Fibroblast of mammary gland (primary cell): Measurements from ENCODE around the gene DUSP8.

Experiments
- DNase-seq: peaks from one replicate; pipeline ENCODE4 v3.0.0-alpha.2; 2010; ENCODE audit warnings: low read depth
- H3K4me3 ChIP-seq: 2 replicates; pipeline ENCODE4 v1.5.1; 2011; ENCODE audit warnings: low read depth, mild to moderate bottlenecking, low read length, moderate library complexity; ENCODE audit not compliant: control insufficient read depth
- CTCF ChIP-seq: conservative IDR thresholded peaks from 2 replicates; pipeline ENCODE4 v1.5.1; 2011; ENCODE audit warnings: low read depth, low read length, inconsistent platforms; ENCODE audit not compliant: control insufficient read depth, insufficient read depth

DUSP8 gene

GRCh38 chr11:1563149-1563638 is 8.9 kb downstream of the DUSP8 start:
- TF ChIP-seq CTCF: no peak
- H3K4me3 ChIP-seq: no peak overlapping the region
- no peak for DNase-seq

- DNase-seq: no peak
- TF ChIP-seq CTCF: no peak
- no peak overlapping the region for H3K4me3 ChIP-seq
These were observed 9.5 kb downstream of the DUSP8 start for GRCh38 chr11:1562469-1563148.

- DNase-seq: no peak
- no peak overlapping the region for H3K4me3 ChIP-seq
- no peak for TF ChIP-seq CTCF
These were observed 10.1 kb downstream of the DUSP8 start for GRCh38 chr11:1561955-1562354.

GRCh38 chr11:1561266-1561665 is 10.8 kb downstream of the DUSP8 start:
- no peak overlapping the region for H3K4me3 ChIP-seq
- TF ChIP-seq CTCF: no peak
- DNase-seq: no peak

GRCh38 chr11:1560649-1561251 is 11.3 kb downstream of the DUSP8 start:
- no peak for DNase-seq
- no peak for TF ChIP-seq CTCF
- H3K4me3 ChIP-seq: no peak overlapping the region

GRCh38 chr11:1560002-1560648 is 11.9 kb downstream of the DUSP8 start:
- TF ChIP-seq CTCF: no peak
- H3K4me3 ChIP-seq: no peak overlapping the region
- no peak for DNase-seq
